Measurements from ENCODE around the gene PNKP. TPM values are rescaled to one million over a fixed set of nuclear protein-coding genes. Genes with fewer than 3 reads are reported as not detected.

PNKP gene
- total RNA-seq, 1 experiment from 2014 or later, result 90.3 TPM

DNA sequence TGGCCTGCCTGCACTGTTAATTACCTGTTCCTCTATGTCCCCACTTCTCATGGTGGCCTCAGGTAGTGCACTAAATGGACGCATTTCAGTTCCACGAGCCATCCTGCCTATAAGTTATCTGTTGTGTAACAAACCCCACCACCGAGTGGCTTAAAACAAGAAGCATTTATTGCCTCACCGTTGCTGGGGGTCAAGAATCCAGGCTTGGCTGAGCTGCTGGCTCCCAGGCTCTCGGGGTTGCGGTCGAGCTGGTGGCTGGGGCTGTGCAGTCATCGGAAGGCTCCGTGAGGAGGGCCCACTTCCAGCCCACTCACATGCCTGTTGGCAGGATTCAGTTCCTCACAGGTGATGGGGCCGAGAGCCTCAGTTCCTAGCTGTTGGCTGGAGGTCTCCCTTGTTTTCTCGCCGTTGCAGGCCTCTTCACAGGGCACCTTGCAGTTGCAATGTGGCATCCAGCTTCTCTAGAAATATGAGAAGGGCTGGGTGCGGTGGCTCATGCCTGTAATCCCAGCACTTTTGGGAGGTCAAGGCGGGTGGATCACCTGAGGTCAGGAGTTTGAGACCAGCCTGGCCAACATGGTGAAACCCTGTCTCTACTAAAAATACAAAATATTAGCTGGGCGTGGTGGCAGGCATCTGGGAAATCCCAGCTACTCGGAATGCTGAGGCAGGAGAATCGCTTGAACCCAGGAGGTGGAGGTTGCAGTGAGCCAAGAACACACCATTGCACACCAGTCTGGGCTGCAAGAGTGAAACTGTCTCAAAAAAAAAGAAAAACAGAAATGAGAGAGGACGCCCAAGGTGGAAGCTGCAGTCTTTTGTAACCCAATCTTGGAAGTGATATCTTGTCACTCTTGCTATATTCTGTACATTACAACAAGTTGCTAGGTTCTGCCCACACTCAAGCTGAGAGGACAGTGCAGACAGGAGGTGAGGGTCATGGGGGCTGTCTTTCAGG, 23.0 kb downstream of the PNKP start:
- ChIA-PET CTCF (interaction anchor here (0.7 to 1.2 kb wide), 3 partner anchors 21 to 43 kb away, joined by 3 read pairs; no protein-coding TSS in a partner anchor), POLR2A (interaction anchor here (0.7 kb wide), 1 partner anchor 206 kb away, joined by 3 read pairs; no protein-coding TSS in a partner anchor)
- TF ChIP-seq, protein P1, sequence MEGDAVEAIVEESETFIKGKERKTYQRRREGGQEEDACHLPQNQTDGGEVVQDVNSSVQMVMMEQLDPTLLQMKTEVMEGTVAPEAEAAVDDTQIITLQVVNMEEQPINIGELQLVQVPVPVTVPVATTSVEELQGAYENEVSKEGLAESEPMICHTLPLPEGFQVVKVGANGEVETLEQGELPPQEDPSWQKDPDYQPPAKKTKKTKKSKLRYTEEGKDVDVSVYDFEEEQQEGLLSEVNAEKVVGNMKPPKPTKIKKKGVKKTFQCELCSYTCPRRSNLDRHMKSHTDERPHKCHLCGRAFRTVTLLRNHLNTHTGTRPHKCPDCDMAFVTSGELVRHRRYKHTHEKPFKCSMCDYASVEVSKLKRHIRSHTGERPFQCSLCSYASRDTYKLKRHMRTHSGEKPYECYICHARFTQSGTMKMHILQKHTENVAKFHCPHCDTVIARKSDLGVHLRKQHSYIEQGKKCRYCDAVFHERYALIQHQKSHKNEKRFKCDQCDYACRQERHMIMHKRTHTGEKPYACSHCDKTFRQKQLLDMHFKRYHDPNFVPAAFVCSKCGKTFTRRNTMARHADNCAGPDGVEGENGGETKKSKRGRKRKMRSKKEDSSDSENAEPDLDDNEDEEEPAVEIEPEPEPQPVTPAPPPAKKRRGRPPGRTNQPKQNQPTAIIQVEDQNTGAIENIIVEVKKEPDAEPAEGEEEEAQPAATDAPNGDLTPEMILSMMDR (IDR thresholded peaks at IDR 0.05; ENCODE audit: unreplicated experiment), result no peak
- H3K9me3 Mint-ChIP-seq (ENCODE audit: unreplicated experiment), result peaks cover 6% of the 10 kb centered on the region
- intact Hi-C loops (cut with micrococcal nuclease), result no loop called here
- no peak for DNase-seq (ENCODE audit: unreplicated experiment)
- no peaks in the 10 kb centered on the region for H3K27me3 Mint-ChIP-seq (ENCODE audit: insufficient read depth, unreplicated experiment)
- H3K4me1 Mint-ChIP-seq (ENCODE audit: insufficient read depth, unreplicated experiment), result peaks cover 14% of the 10 kb centered on the region
- H3K36me3 Mint-ChIP-seq (ENCODE audit: insufficient read depth, unreplicated experiment), result peaks cover 18% of the 10 kb centered on the region
- BruUV-seq (replicated peaks), result no TSS peak
- H3K4me3 Mint-ChIP-seq (ENCODE audit: unreplicated experiment), result no peak overlapping the region
- H3K27ac Mint-ChIP-seq (ENCODE audit: low read depth, unreplicated experiment), result no peak overlapping the region

- H3K9me3 Mint-ChIP-seq (ENCODE audit: unreplicated experiment), result no peaks in the 10 kb centered on the region
Observed at GRCh38 chr19:49843265-49843664, 24.1 kb downstream of the PNKP start.

GRCh38 chr19:49840736-49841249, 26.6 kb downstream of the PNKP start:
- no TSS peak for BruUV-seq (replicated peaks)
- POLR2A ChIA-PET, result no interaction called here
- Mint-ChIP-seq H3K4me3 (ENCODE audit: unreplicated experiment) (no peak overlapping the region), H3K36me3 (ENCODE audit: insufficient read depth, unreplicated experiment) (peaks cover 44% of the 10 kb centered on the region), H3K27me3 (ENCODE audit: insufficient read depth, unreplicated experiment) (no peaks in the 10 kb centered on the region), H3K4me1 (ENCODE audit: insufficient read depth, unreplicated experiment) (peaks cover 4% of the 10 kb centered on the region), H3K27ac (ENCODE audit: low read depth, unreplicated experiment) (peak overlapping the region; percentile 57), H3K9me3 (ENCODE audit: unreplicated experiment) (no peaks in the 10 kb centered on the region)
- TF ChIP-seq, protein P1 (IDR thresholded peaks at IDR 0.05; ENCODE audit: unreplicated experiment), result no peak
- CTCF ChIA-PET, result interaction anchor here (0.6 kb wide), 1 partner anchor 488 kb away, joined by 4 read pairs; no protein-coding TSS in a partner anchor
- DNase-seq (ENCODE audit: unreplicated experiment), result no peak
- intact Hi-C loops (cut with micrococcal nuclease), result no loop called here

More at GRCh38 chr19:49843265-49843664, 24.1 kb downstream of the PNKP start:
- no peaks in the 10 kb centered on the region for H3K27me3 Mint-ChIP-seq (ENCODE audit: insufficient read depth, unreplicated experiment)
- no peak overlapping the region for H3K4me3 Mint-ChIP-seq (ENCODE audit: unreplicated experiment)
- no peak overlapping the region for H3K27ac Mint-ChIP-seq (ENCODE audit: low read depth, unreplicated experiment)
- peaks cover 7% of the 10 kb centered on the region for H3K4me1 Mint-ChIP-seq (ENCODE audit: insufficient read depth, unreplicated experiment)
- intact Hi-C loops (cut with micrococcal nuclease), result no loop called here
- peaks cover 25% of the 10 kb centered on the region for H3K36me3 Mint-ChIP-seq (ENCODE audit: insufficient read depth, unreplicated experiment)
- CTCF ChIA-PET, result no interaction called here
- no TSS peak for BruUV-seq (replicated peaks)
- DNase-seq (ENCODE audit: unreplicated experiment), result no peak
- POLR2A ChIA-PET, result interaction anchor here (0.7 kb wide), 1 partner anchor 24 kb away, joined by 3 read pairs; no protein-coding TSS in a partner anchor
- TF ChIP-seq, protein P1 (IDR thresholded peaks at IDR 0.05; ENCODE audit: unreplicated experiment), result no peak

- TF ChIP-seq, protein P1 (IDR thresholded peaks at IDR 0.05; ENCODE audit: unreplicated experiment), result no peak
- H3K27ac Mint-ChIP-seq (ENCODE audit: low read depth, unreplicated experiment), result peak overlapping the region; percentile 57
- intact Hi-C loops (cut with micrococcal nuclease), result no loop called here
- peaks cover 4% of the 10 kb centered on the region for H3K4me1 Mint-ChIP-seq (ENCODE audit: insufficient read depth, unreplicated experiment)
- CTCF ChIA-PET, result no interaction called here
- POLR2A ChIA-PET, result no interaction called here
- peaks cover 49% of the 10 kb centered on the region for H3K36me3 Mint-ChIP-seq (ENCODE audit: insufficient read depth, unreplicated experiment)
- BruUV-seq (replicated peaks), result no TSS peak
- no peak overlapping the region for H3K4me3 Mint-ChIP-seq (ENCODE audit: unreplicated experiment)
- no peak for DNase-seq (ENCODE audit: unreplicated experiment)
- H3K9me3 Mint-ChIP-seq (ENCODE audit: unreplicated experiment), result no peaks in the 10 kb centered on the region
- no peaks in the 10 kb centered on the region for H3K27me3 Mint-ChIP-seq (ENCODE audit: insufficient read depth, unreplicated experiment)
Observed at GRCh38 chr19:49840321-49840720, 27.1 kb downstream of the PNKP start.
